ENCODE data around the gene CANX. TPM values are rescaled to one million over a fixed set of nuclear protein-coding genes. Genes with fewer than 3 reads are reported as not detected.

Gene CANX
- total and polyA plus RNA-seq, 2 of the 13 experiments (the other 11 are each of a cell fraction or from before 2014, with no cell fraction given): 477 to 680 TPM

DNA sequence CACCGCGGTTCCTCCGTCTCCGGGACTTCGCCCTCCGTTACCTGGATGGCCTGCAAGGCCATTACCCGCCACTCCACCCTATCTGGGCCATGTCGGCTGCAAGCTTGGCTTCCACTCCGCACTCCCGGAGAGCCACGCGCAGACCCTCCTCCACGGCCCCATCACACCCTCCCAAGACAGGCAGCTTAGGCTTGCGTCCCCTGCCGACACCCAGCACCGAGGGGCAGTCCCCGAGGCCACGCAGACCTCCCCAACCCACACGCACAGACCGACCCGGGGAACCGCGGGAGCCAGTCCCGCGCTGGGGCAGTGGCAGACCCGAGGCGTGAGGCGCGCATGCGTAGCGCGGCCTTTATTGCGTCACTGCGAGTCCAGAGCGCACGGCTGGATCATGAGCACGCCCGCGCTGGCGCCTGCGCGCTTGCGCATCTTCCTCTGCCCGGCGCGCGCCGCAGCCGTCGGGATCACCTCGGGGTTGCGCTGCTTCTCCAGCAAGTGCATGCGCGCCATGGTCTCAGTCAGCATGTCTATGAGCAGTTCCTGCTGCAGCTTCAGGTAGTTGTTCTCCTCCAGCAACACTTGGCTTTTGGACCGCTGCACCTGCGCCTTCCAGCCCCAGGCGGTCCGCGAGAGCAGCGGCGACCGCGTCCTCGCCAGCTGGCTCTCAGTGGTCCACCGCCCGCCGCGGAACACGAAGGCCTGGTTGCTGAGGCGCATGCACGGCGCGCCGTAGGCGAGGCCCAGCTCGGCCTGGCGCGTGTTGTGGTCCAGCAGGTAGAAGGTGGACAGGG, 20.3 kb upstream of the CANX start (continued):
- TF ChIP-seq, protein P1, sequence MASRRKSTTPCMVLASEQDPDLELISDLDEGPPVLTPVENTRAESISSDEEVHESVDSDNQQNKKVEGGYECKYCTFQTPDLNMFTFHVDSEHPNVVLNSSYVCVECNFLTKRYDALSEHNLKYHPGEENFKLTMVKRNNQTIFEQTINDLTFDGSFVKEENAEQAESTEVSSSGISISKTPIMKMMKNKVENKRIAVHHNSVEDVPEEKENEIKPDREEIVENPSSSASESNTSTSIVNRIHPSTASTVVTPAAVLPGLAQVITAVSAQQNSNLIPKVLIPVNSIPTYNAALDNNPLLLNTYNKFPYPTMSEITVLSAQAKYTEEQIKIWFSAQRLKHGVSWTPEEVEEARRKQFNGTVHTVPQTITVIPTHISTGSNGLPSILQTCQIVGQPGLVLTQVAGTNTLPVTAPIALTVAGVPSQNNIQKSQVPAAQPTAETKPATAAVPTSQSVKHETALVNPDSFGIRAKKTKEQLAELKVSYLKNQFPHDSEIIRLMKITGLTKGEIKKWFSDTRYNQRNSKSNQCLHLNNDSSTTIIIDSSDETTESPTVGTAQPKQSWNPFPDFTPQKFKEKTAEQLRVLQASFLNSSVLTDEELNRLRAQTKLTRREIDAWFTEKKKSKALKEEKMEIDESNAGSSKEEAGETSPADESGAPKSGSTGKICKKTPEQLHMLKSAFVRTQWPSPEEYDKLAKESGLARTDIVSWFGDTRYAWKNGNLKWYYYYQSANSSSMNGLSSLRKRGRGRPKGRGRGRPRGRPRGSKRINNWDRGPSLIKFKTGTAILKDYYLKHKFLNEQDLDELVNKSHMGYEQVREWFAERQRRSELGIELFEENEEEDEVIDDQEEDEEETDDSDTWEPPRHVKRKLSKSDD (CRISPR knock-in tag; IDR thresholded peaks at IDR 0.05; ENCODE audit: low read depth): peak; percentile 88
- peak; percentile 98 for TF ChIP-seq PHF8 (CRISPR knock-in tag; IDR thresholded peaks at IDR 0.05)
- no peak for TF ChIP-seq MTA3 (CRISPR knock-in tag; IDR thresholded peaks at IDR 0.05)
- TF ChIP-seq FLYWCH1 (CRISPR knock-in tag; IDR thresholded peaks at IDR 0.05): peak; percentile 91
- TF ChIP-seq GATA4 (IDR thresholded peaks at IDR 0.05; ENCODE audit: borderline replicate concordance, low read depth): peak; percentile 63; the same call in 1 of the 2 replicates
- TF ChIP-seq STAG1 (CRISPR knock-in tag; IDR thresholded peaks at IDR 0.05): peak; percentile 51
- 0 out of 2 replicates have a peak, but pooled peaks have one; percentile 4 for TF ChIP-seq HMG20A (CRISPR knock-in tag; IDR thresholded peaks at IDR 0.05; ENCODE audit: borderline replicate concordance)
- TF ChIP-seq, protein P2, sequence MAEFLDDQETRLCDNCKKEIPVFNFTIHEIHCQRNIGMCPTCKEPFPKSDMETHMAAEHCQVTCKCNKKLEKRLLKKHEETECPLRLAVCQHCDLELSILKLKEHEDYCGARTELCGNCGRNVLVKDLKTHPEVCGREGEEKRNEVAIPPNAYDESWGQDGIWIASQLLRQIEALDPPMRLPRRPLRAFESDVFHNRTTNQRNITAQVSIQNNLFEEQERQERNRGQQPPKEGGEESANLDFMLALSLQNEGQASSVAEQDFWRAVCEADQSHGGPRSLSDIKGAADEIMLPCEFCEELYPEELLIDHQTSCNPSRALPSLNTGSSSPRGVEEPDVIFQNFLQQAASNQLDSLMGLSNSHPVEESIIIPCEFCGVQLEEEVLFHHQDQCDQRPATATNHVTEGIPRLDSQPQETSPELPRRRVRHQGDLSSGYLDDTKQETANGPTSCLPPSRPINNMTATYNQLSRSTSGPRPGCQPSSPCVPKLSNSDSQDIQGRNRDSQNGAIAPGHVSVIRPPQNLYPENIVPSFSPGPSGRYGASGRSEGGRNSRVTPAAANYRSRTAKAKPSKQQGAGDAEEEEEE (CRISPR knock-in tag; IDR thresholded peaks at IDR 0.05; ENCODE audit: borderline replicate concordance): 0 out of 2 replicates have a peak, but pooled peaks have one; percentile 33
- TF ChIP-seq REXO4 (CRISPR knock-in tag; IDR thresholded peaks at IDR 0.05; ENCODE audit: borderline replicate concordance): 0 out of 2 replicates have a peak, but pooled peaks have one; percentile 20
- TF ChIP-seq ZNF639 (CRISPR knock-in tag; conservative IDR thresholded peaks at IDR 0.05): no peak
- TF ChIP-seq ZBTB25 (CRISPR knock-in tag; IDR thresholded peaks at IDR 0.05): peak; percentile 89
- peak; percentile 18; the same call in 1 of the 2 replicates for TF ChIP-seq ETV5 (CRISPR knock-in tag; IDR thresholded peaks at IDR 0.05; ENCODE audit: borderline replicate concordance)
- no peak for TF ChIP-seq HNRNPH1 (optimal IDR thresholded peaks at IDR 0.05; ENCODE audit: low read depth, low read length)
- TF ChIP-seq, protein P3, sequence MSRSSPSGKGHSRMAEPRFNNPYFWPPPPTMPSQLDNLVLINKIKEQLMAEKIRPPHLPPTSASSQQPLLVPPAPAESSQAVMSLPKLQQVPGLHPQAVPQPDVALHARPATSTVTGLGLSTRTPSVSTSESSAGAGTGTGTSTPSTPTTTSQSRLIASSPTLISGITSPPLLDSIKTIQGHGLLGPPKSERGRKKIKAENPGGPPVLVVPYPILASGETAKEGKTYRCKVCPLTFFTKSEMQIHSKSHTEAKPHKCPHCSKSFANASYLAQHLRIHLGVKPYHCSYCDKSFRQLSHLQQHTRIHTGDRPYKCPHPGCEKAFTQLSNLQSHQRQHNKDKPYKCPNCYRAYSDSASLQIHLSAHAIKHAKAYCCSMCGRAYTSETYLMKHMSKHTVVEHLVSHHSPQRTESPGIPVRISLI (CRISPR knock-in tag; IDR thresholded peaks at IDR 0.05; ENCODE audit: borderline replicate concordance): peak; percentile 74
- TF ChIP-seq ZNF589 (CRISPR knock-in tag; conservative IDR thresholded peaks at IDR 0.05): peak; percentile 92
- 0 out of 2 replicates have a peak, but pooled peaks have one; percentile 47 for TF ChIP-seq ZNF652 (CRISPR knock-in tag; IDR thresholded peaks at IDR 0.05; ENCODE audit: borderline replicate concordance, low read depth)
- peak; percentile 92; the same call in 1 of the 2 replicates for TF ChIP-seq ZNF276 (CRISPR knock-in tag; IDR thresholded peaks at IDR 0.05; ENCODE audit: low read depth)
- peak; percentile 99 for TF ChIP-seq ZNF678 (CRISPR knock-in tag; IDR thresholded peaks at IDR 0.05)

Measured in HepG2 (cell line).